ENCODE results near the gene PACS1.

The PACS1 gene

DNA sequence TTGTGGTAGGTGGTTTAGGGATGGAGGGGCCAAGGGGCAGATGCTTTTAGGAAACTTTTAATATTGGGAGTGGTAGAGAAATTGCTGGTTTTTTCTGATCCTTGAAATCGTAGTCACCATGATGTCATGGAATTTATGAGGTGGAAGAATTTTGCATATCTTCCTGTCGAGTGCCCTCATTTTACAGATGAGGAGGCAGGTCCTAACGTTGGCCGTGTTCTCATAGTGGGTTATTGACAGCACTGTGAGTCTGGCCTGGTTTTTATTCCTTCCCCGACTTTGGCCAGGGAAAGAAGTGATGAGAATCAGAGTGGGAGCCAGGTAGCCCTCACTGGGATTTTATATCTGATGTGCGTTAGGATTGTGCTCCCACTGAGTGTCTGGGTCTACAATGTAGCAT is 8.8 kb upstream of the PACS1 start:
- TF ChIP-seq POLR2AphosphoS5 (IDR thresholded peaks at IDR 0.05; ENCODE audit: low read depth, low read length) (no peak), TAF1 (IDR thresholded peaks at IDR 0.05; ENCODE audit: borderline replicate concordance, insufficient read depth, low read length) (no peak), SIN3A (IDR thresholded peaks at IDR 0.05; ENCODE audit: borderline replicate concordance, insufficient read depth, low read length) (no peak), FOXP2 (optimal IDR thresholded peaks at IDR 0.05; ENCODE audit: borderline replicate concordance, extremely low read depth, extremely low read length, insufficient read depth) (no peak)
- TF ChIP-seq, protein P1, sequence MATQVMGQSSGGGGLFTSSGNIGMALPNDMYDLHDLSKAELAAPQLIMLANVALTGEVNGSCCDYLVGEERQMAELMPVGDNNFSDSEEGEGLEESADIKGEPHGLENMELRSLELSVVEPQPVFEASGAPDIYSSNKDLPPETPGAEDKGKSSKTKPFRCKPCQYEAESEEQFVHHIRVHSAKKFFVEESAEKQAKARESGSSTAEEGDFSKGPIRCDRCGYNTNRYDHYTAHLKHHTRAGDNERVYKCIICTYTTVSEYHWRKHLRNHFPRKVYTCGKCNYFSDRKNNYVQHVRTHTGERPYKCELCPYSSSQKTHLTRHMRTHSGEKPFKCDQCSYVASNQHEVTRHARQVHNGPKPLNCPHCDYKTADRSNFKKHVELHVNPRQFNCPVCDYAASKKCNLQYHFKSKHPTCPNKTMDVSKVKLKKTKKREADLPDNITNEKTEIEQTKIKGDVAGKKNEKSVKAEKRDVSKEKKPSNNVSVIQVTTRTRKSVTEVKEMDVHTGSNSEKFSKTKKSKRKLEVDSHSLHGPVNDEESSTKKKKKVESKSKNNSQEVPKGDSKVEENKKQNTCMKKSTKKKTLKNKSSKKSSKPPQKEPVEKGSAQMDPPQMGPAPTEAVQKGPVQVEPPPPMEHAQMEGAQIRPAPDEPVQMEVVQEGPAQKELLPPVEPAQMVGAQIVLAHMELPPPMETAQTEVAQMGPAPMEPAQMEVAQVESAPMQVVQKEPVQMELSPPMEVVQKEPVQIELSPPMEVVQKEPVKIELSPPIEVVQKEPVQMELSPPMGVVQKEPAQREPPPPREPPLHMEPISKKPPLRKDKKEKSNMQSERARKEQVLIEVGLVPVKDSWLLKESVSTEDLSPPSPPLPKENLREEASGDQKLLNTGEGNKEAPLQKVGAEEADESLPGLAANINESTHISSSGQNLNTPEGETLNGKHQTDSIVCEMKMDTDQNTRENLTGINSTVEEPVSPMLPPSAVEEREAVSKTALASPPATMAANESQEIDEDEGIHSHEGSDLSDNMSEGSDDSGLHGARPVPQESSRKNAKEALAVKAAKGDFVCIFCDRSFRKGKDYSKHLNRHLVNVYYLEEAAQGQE (IDR thresholded peaks at IDR 0.05; ENCODE audit: insufficient read depth in 1 of 2, low read depth in 2 of 2, low read length in 2 of 2) = no peak

GRCh38 chr11:66062408-66062807 is 7.7 kb upstream of the PACS1 start:
- no peak for TF ChIP-seq POLR2AphosphoS5 (IDR thresholded peaks at IDR 0.05; ENCODE audit: low read depth, low read length)
- TF ChIP-seq, protein P1 (IDR thresholded peaks at IDR 0.05; ENCODE audit: insufficient read depth in 1 of 2, low read depth in 2 of 2, low read length in 2 of 2) = no peak

DNA sequence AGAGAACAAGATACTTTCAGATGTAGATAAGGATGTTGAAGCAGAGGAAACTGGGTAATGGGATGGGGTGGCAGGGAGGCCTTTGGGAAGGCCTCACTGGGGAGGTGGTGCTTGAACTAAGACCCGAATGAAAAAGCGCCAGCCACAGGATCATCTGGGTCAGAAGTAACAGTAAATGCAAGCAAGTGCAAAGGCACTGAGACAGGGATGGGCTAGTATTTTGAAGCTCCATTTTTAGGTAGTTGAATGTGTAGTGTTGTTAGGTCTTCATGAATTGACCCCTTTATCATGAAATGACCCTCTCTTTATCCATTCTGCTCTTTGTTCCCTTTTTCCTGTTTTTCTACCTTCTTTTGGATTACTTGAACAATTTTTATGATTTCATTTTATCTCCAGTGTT is 6.2 kb upstream of the PACS1 start:
- no peak for TF ChIP-seq POLR2AphosphoS5 (IDR thresholded peaks at IDR 0.05; ENCODE audit: low read depth, low read length)
- TF ChIP-seq FOXP2 (optimal IDR thresholded peaks at IDR 0.05; ENCODE audit: borderline replicate concordance, extremely low read depth, extremely low read length, insufficient read depth) = no peak
- TF ChIP-seq, protein P1 (IDR thresholded peaks at IDR 0.05; ENCODE audit: insufficient read depth in 1 of 2, low read depth in 2 of 2, low read length in 2 of 2) = no peak
- TF ChIP-seq SIN3A (IDR thresholded peaks at IDR 0.05; ENCODE audit: borderline replicate concordance, insufficient read depth, low read length) = no peak
- TF ChIP-seq TAF1 (IDR thresholded peaks at IDR 0.05; ENCODE audit: borderline replicate concordance, insufficient read depth, low read length) = no peak

GRCh38 chr11:66064571-66064970 is 5.5 kb upstream of the PACS1 start:
- TF ChIP-seq, protein P1 (IDR thresholded peaks at IDR 0.05; ENCODE audit: insufficient read depth in 1 of 2, low read depth in 2 of 2, low read length in 2 of 2) = no peak
- TF ChIP-seq TAF1 (IDR thresholded peaks at IDR 0.05; ENCODE audit: borderline replicate concordance, insufficient read depth, low read length) (no peak), SIN3A (IDR thresholded peaks at IDR 0.05; ENCODE audit: borderline replicate concordance, insufficient read depth, low read length) (no peak), POLR2AphosphoS5 (IDR thresholded peaks at IDR 0.05; ENCODE audit: low read depth, low read length) (no peak), FOXP2 (optimal IDR thresholded peaks at IDR 0.05; ENCODE audit: borderline replicate concordance, extremely low read depth, extremely low read length, insufficient read depth) (no peak)

- TF ChIP-seq SIN3A (IDR thresholded peaks at IDR 0.05; ENCODE audit: borderline replicate concordance, insufficient read depth, low read length) (no peak), POLR2AphosphoS5 (IDR thresholded peaks at IDR 0.05; ENCODE audit: low read depth, low read length) (no peak), FOXP2 (optimal IDR thresholded peaks at IDR 0.05; ENCODE audit: borderline replicate concordance, extremely low read depth, extremely low read length, insufficient read depth) (no peak), TAF1 (IDR thresholded peaks at IDR 0.05; ENCODE audit: borderline replicate concordance, insufficient read depth, low read length) (no peak)
- TF ChIP-seq, protein P1 (IDR thresholded peaks at IDR 0.05; ENCODE audit: insufficient read depth in 1 of 2, low read depth in 2 of 2, low read length in 2 of 2) = no peak
These were observed 3.3 kb upstream of the PACS1 start for GRCh38 chr11:66066751-66067150.

Data from PFSK-1 (cell line).